ENCODE results near the gene ITPR3. TPM values are rescaled to one million over a fixed set of nuclear protein-coding genes. Genes with fewer than 3 reads are reported as not detected.

The ITPR3 gene
- total and polyA plus RNA-seq, 4 donors = 0.49 to 2.8 (median 0.71) TPM

DNA sequence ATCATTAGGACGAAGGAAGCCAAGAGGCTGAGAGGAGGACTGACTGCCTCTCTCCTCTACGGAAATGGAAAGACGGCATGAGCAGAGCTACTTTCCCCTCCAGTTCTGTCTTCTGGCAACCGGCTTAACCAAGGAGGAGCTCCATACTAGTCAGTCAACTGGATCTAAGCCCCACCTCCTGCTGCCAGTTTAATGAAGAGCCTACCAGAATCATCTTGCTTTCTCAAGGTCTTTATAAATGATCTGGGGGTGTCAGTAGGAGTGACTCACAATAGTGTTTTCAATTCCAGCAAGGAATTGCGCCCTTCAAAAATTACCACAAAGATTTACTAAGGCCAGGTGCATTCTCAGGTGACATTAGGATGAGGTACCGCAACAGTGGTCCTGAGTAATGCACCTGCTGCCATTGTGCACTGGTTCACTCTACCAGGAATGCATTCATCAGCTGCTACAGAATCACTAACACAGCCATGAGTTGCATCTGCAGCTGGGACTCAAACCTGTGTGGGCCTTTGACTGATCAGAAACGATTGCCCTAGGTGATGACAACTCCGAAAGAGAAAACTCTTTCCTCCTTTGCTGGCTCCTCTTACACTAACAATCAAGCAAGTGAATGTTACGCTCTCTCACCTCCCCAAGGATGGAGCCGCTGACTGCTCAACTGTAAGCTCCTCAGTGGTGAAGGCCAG lies 87.5 kb downstream of the ITPR3 start:
- no peak for DNase-seq (ENCODE audit: low spot score)
- H3K4me3 ChIP-seq (ENCODE audit: low read depth in 1 of 3, low read length in 3 of 3) = no peak overlapping the region
- no peaks in the 10 kb centered on the region for H3K27me3 ChIP-seq (ENCODE audit: control insufficient read depth in 4 of 4, insufficient read depth in 4 of 4, low read length in 3 of 4)
- H3K36me3 ChIP-seq (ENCODE audit: control insufficient read depth in 4 of 4, insufficient read depth in 3 of 4, low read depth in 1 of 4, low read length in 3 of 4) = peaks cover 0 to 8% (median 2%) of the 10 kb centered on the region in 4 donors
- TF ChIP-seq RAD21 (IDR thresholded peaks at IDR 0.05) (no peak), TAF1 (conservative IDR thresholded peaks at IDR 0.05) (no peak), FOXA2 (IDR thresholded peaks at IDR 0.05) (no peak), FOXA1 (IDR thresholded peaks at IDR 0.05) (no peak)
- TF ChIP-seq, protein P1, sequence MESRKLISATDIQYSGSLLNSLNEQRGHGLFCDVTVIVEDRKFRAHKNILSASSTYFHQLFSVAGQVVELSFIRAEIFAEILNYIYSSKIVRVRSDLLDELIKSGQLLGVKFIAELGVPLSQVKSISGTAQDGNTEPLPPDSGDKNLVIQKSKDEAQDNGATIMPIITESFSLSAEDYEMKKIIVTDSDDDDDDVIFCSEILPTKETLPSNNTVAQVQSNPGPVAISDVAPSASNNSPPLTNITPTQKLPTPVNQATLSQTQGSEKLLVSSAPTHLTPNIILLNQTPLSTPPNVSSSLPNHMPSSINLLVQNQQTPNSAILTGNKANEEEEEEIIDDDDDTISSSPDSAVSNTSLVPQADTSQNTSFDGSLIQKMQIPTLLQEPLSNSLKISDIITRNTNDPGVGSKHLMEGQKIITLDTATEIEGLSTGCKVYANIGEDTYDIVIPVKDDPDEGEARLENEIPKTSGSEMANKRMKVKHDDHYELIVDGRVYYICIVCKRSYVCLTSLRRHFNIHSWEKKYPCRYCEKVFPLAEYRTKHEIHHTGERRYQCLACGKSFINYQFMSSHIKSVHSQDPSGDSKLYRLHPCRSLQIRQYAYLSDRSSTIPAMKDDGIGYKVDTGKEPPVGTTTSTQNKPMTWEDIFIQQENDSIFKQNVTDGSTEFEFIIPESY (IDR thresholded peaks at IDR 0.05) = no peak
- H3K9ac ChIP-seq (ENCODE audit: low read depth in 1 of 2, low read length in 2 of 2) = no peak overlapping the region
- no peaks in the 10 kb centered on the region for H3K9me3 ChIP-seq (ENCODE audit: control insufficient read depth in 4 of 4, low read length in 3 of 4)
- WGBS = 96% methylated on average over 10 of the region's 10 CpGs
- H3K4me1 ChIP-seq (ENCODE audit: control insufficient read depth in 4 of 4, insufficient read depth in 4 of 4, low read length in 3 of 4) = peaks cover 0 to 16% (median 10%) of the 10 kb centered on the region in 4 donors
- H3K27ac ChIP-seq (ENCODE audit: low read depth in 1 of 2, low read length in 2 of 2) = no peak overlapping the region

DNA sequence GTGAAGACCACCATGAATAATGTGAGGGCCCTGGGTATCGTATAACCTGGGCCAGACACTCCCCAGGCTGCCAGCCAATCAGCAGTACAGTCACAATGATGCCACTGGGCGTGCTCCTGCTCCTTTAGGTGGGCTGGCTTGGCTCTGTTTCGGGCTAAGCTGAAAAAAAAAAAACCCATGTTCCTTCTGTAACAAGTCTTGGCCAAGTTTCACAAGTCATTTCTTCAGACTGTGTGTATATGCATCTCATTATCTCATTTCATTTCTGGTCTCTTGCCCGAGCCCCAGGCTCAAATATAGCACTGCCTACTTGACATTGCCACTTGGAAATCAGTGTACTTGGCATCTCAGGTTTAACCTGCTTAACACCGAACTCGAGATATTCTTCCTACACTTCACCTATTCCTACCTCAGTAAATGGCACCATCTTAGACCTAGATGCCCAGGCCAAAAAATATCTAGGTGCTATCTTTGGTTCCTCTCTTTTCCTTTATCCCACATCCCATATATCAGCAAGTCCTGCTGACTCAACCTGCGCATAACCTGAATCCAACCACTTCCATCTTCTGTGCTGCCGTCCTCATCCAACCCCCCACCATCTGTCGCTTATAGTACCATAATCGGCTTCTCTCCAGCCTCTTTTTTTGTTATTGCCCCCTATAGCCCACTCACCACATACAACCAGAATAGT lies 88.6 kb downstream of the ITPR3 start:
- H3K9ac ChIP-seq (ENCODE audit: low read depth in 1 of 2, low read length in 2 of 2) = no peak overlapping the region

More for the DNA sequence above, 88.6 kb downstream of the ITPR3 start:
- H3K4me3 ChIP-seq (ENCODE audit: low read depth in 1 of 3, low read length in 3 of 3) = no peak overlapping the region
- no peaks in the 10 kb centered on the region for H3K27me3 ChIP-seq (ENCODE audit: control insufficient read depth in 4 of 4, insufficient read depth in 4 of 4, low read length in 3 of 4)
- peaks cover 0 to 8% (median 2%) of the 10 kb centered on the region in 4 donors for H3K36me3 ChIP-seq (ENCODE audit: control insufficient read depth in 4 of 4, insufficient read depth in 3 of 4, low read depth in 1 of 4, low read length in 3 of 4)
- no peak for TF ChIP-seq TAF1 (conservative IDR thresholded peaks at IDR 0.05)
- no peak for TF ChIP-seq JUND (IDR thresholded peaks at IDR 0.05)
- TF ChIP-seq, protein P2, sequence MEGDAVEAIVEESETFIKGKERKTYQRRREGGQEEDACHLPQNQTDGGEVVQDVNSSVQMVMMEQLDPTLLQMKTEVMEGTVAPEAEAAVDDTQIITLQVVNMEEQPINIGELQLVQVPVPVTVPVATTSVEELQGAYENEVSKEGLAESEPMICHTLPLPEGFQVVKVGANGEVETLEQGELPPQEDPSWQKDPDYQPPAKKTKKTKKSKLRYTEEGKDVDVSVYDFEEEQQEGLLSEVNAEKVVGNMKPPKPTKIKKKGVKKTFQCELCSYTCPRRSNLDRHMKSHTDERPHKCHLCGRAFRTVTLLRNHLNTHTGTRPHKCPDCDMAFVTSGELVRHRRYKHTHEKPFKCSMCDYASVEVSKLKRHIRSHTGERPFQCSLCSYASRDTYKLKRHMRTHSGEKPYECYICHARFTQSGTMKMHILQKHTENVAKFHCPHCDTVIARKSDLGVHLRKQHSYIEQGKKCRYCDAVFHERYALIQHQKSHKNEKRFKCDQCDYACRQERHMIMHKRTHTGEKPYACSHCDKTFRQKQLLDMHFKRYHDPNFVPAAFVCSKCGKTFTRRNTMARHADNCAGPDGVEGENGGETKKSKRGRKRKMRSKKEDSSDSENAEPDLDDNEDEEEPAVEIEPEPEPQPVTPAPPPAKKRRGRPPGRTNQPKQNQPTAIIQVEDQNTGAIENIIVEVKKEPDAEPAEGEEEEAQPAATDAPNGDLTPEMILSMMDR (IDR thresholded peaks at IDR 0.05; ENCODE audit: low read depth, low read length, missing input control) = no peak
- no peak for TF ChIP-seq HNF4G (IDR thresholded peaks at IDR 0.05)
- no peak for TF ChIP-seq FOXA1 (IDR thresholded peaks at IDR 0.05)
- TF ChIP-seq, protein P3, sequence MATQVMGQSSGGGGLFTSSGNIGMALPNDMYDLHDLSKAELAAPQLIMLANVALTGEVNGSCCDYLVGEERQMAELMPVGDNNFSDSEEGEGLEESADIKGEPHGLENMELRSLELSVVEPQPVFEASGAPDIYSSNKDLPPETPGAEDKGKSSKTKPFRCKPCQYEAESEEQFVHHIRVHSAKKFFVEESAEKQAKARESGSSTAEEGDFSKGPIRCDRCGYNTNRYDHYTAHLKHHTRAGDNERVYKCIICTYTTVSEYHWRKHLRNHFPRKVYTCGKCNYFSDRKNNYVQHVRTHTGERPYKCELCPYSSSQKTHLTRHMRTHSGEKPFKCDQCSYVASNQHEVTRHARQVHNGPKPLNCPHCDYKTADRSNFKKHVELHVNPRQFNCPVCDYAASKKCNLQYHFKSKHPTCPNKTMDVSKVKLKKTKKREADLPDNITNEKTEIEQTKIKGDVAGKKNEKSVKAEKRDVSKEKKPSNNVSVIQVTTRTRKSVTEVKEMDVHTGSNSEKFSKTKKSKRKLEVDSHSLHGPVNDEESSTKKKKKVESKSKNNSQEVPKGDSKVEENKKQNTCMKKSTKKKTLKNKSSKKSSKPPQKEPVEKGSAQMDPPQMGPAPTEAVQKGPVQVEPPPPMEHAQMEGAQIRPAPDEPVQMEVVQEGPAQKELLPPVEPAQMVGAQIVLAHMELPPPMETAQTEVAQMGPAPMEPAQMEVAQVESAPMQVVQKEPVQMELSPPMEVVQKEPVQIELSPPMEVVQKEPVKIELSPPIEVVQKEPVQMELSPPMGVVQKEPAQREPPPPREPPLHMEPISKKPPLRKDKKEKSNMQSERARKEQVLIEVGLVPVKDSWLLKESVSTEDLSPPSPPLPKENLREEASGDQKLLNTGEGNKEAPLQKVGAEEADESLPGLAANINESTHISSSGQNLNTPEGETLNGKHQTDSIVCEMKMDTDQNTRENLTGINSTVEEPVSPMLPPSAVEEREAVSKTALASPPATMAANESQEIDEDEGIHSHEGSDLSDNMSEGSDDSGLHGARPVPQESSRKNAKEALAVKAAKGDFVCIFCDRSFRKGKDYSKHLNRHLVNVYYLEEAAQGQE (IDR thresholded peaks at IDR 0.05) = no peak
- TF ChIP-seq SP1 (IDR thresholded peaks at IDR 0.05) = no peak
- TF ChIP-seq, protein P4, sequence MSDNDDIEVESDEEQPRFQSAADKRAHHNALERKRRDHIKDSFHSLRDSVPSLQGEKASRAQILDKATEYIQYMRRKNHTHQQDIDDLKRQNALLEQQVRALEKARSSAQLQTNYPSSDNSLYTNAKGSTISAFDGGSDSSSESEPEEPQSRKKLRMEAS (IDR thresholded peaks at IDR 0.05) = no peak
- TF ChIP-seq RAD21 (IDR thresholded peaks at IDR 0.05) = no peak
- TF ChIP-seq NR2F2 (IDR thresholded peaks at IDR 0.05) = no peak
- TF ChIP-seq HNF4A (conservative IDR thresholded peaks at IDR 0.05) = no peak
- TF ChIP-seq, protein P5, sequence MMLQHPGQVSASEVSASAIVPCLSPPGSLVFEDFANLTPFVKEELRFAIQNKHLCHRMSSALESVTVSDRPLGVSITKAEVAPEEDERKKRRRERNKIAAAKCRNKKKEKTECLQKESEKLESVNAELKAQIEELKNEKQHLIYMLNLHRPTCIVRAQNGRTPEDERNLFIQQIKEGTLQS (IDR thresholded peaks at IDR 0.05) = no peak
- no peak for TF ChIP-seq EGR1 (IDR thresholded peaks at IDR 0.05; ENCODE audit: low read depth in 2 of 2)
- TF ChIP-seq, protein P1 (IDR thresholded peaks at IDR 0.05) = no peak
- H3K9me3 ChIP-seq (ENCODE audit: control insufficient read depth in 4 of 4, low read length in 3 of 4) = no peaks in the 10 kb centered on the region
- no peak overlapping the region for H3K27ac ChIP-seq (ENCODE audit: low read depth in 1 of 2, low read length in 2 of 2)
- 94% methylated on average over 10 of the region's 10 CpGs for WGBS
- H3K4me1 ChIP-seq (ENCODE audit: control insufficient read depth in 4 of 4, insufficient read depth in 4 of 4, low read length in 3 of 4) = peaks cover 0 to 16% (median 10%) of the 10 kb centered on the region in 4 donors
- no peak for DNase-seq (ENCODE audit: low spot score)
